B cell (primary cell): ENCODE results near the gene CCDC122. TPM values are rescaled to one million over a fixed set of nuclear protein-coding genes. Genes with fewer than 3 reads are reported as not detected.

Experiments
- ATAC-seq: fragments of 200-7000 bp; cut with Tn5 transposase; one replicate; pipeline ENCODE4 v1.10.0; 2021; ENCODE audit warnings: low read depth, mild to moderate bottlenecking, moderate number of reproducible peaks, moderate library complexity
- CTCF ChIA-PET: fragments of 350-600 bp; sonication (Branson Sonifier 250); formaldehyde crosslinking; loops from one replicate; lab custom pipeline; 2021; ENCODE audit warnings: antibody characterized with exemption, inconsistent platforms; lab: Charles Lee
- POLR2A ChIA-PET: fragments of 350-600 bp; sonication (Branson Sonifier 250); formaldehyde crosslinking; loops from one replicate; lab custom pipeline; 2021; ENCODE audit warnings: antibody characterized with exemption; lab: Charles Lee
- DNase-seq: peaks from one replicate; pipeline ENCODE4 v3.0.0; 2013
- H2AFZ ChIP-seq: 2 replicates; pipeline ENCODE4 v1.6.1; 2012; ENCODE audit warnings: mild to moderate bottlenecking, low read depth, low read length; ENCODE audit not compliant: insufficient read depth, poor library complexity, severe bottlenecking
- H3K27ac ChIP-seq, 2 donors: 1 replicate in 1 of 2; 2 replicates in 1 of 2; pipeline ENCODE4 v1.5.1; 2012 to 2013; ENCODE audit warnings: low read length in 2 of 2, mild to moderate bottlenecking in 2 of 2, moderate library complexity in 1 of 2
- H3K27me3 ChIP-seq, 4 experiments: fragments of 200-600 bp in 1 of 4; sonication (generic) in 1 of 4; replicated peaks in 1 of 4; 1 replicate in 2 of 4; 2 replicates in 2 of 4; pipeline versions ENCODE4 v1.6.1 to v1.7.0; 2013 to 2016; ENCODE audit warnings: low read length in 3 of 4, mild to moderate bottlenecking in 2 of 4, mixed read lengths in 1 of 4, moderate library complexity in 1 of 4; ENCODE audit not compliant: insufficient read depth in 4 of 4, control insufficient read depth in 3 of 4; ENCODE audit errors: control extremely low read depth in 1 of 4
- H3K36me3 ChIP-seq, 2 experiments: replicated peaks in 1 of 2; 1 replicate in 1 of 2; 2 replicates in 1 of 2; pipeline versions ENCODE4 v1.6.1 to v1.7.1; 2013; ENCODE audit warnings: low read length in 1 of 2; ENCODE audit not compliant: insufficient read depth in 2 of 2, control insufficient read depth in 1 of 2; ENCODE audit errors: control extremely low read depth in 1 of 2, extremely low read depth in 1 of 2
- H3K4me1 ChIP-seq, 2 donors: fragments of 200-600 bp in 1 of 2; sonication (generic) in 1 of 2; 1 replicate in 1 of 2; 2 replicates in 1 of 2; pipeline versions ENCODE4 v1.5.1 to v1.6.1; 2013 to 2017; ENCODE audit warnings: low read length in 2 of 2; ENCODE audit not compliant: control insufficient read depth in 2 of 2, insufficient read depth in 2 of 2
- H3K4me2 ChIP-seq: replicated peaks from 2 replicates; pipeline ENCODE3; 2012; ENCODE audit warnings: mild to moderate bottlenecking, low read depth, low read length; ENCODE audit not compliant: poor library complexity, severe bottlenecking
- H3K4me3 ChIP-seq, 5 experiments: fragments of 200-600 bp in 1 of 5; sonication (generic) in 1 of 5; 1 replicate in 3 of 5; 2 replicates in 2 of 5; pipeline versions ENCODE4 v1.5.1 to v1.7.0; 2011 to 2016; ENCODE audit warnings: low read length in 4 of 5, mild to moderate bottlenecking in 4 of 5, low read depth in 2 of 5, control low read depth in 1 of 5, moderate library complexity in 1 of 5; ENCODE audit not compliant: insufficient read depth in 1 of 5; ENCODE audit errors: control extremely low read depth in 1 of 5, extremely low read depth in 1 of 5
- H3K79me2 ChIP-seq: fragments of 200-600 bp; sonication (generic); one replicate; pipeline ENCODE4 v1.6.0; 2016; ENCODE audit warnings: low read length; ENCODE audit not compliant: control insufficient read depth, insufficient read depth
- H3K9ac ChIP-seq: fragments of 200-600 bp; sonication (generic); 2 replicates; pipeline ENCODE4 v1.6.1; 2017; ENCODE audit warnings: mild to moderate bottlenecking, low read length, moderate library complexity
- H3K9me3 ChIP-seq, 3 donors: one replicate each; pipeline versions ENCODE4 v1.6.1 to v1.7.1; 2013; ENCODE audit warnings: low read length in 2 of 3; ENCODE audit not compliant: control insufficient read depth in 2 of 3, insufficient read depth in 1 of 3; ENCODE audit errors: control extremely low read depth in 1 of 3
- H4K20me1 ChIP-seq: 2 replicates; pipeline ENCODE4 v1.6.0; 2012; ENCODE audit warnings: mild to moderate bottlenecking, low read length; ENCODE audit not compliant: insufficient read depth, control insufficient read depth, poor library complexity, severe bottlenecking
- H3K27ac Mint-ChIP-seq: one replicate; pipeline ENCODE4 v1.8.0; 2021; ENCODE audit warnings: mixed read lengths
- H3K27me3 Mint-ChIP-seq: one replicate; pipeline ENCODE4 v1.8.0; 2021; ENCODE audit warnings: mixed read lengths
- H3K4me1 Mint-ChIP-seq: one replicate; pipeline ENCODE4 v1.8.0; 2021; ENCODE audit warnings: mixed read lengths
- H3K4me3 Mint-ChIP-seq: one replicate; pipeline ENCODE4 v1.8.0; 2021; ENCODE audit warnings: mixed read lengths
- H3K9me3 Mint-ChIP-seq: one replicate; pipeline ENCODE4 v1.8.0; 2022; ENCODE audit warnings: mixed read lengths; ENCODE audit not compliant: insufficient read depth
- EZH2 ChIP-seq: IDR thresholded peaks from 2 replicates; pipeline ENCODE4 v1.6.1; 2012; ENCODE audit warnings: borderline replicate concordance, low read depth, mild to moderate bottlenecking, moderate library complexity, low read length; ENCODE audit not compliant: insufficient read depth, poor library complexity, severe bottlenecking
- WGBS: methylation state at CpG from one replicate; pipeline ENCODE4 v1.1.5; 2013; ENCODE audit warnings: missing lambda C conversion rate; ENCODE audit not compliant: insufficient coverage; 5-methylcytosine and 5-hydroxymethylcytosine counted together
- intact Hi-C: fragments of 100-400 bp; cut with micrococcal nuclease; formaldehyde crosslinking; loops from one replicate; pipeline ENCODE4 v1.10.0; 2022
- polyA plus RNA-seq: library from polyadenylated mRNA; depleted of rRNA; stranded (reverse); fragments of >200 nt; gene quantifications from 2 replicates; pipeline ENCODE4 v1.2.3, GENCODE V29; 2012
- total RNA-seq, 2 donors: library from RNA; stranded (reverse); fragments of 120-200 nt in 1 of 2; gene quantifications; 1 replicate in 1 of 2; 2 replicates in 1 of 2; pipeline versions ENCODE4 v1.2.3 to v1.2.4, GENCODE V29; 2013 to 2022
- TF ChIP-seq, protein P1 (sequence below): fragments of 200-600 bp; IDR thresholded peaks from one replicate; pipeline ENCODE4 v1.8.0; 2022; ENCODE audit warnings: antibody characterized with exemption, mild to moderate bottlenecking

CCDC122 gene
- total and polyA plus RNA-seq, 2 donors (not counting 1 experiment from before 2014, with no cell fraction given) = 1.1 to 12.1 TPM

GRCh38 chr13:43815204-43815603, 64.3 kb downstream of the CCDC122 start:
- CTCF ChIA-PET = interaction anchor here (2.3 kb wide), 1 partner anchor 11 kb away, joined by 13 read pairs; no protein-coding TSS in a partner anchor

DNA sequence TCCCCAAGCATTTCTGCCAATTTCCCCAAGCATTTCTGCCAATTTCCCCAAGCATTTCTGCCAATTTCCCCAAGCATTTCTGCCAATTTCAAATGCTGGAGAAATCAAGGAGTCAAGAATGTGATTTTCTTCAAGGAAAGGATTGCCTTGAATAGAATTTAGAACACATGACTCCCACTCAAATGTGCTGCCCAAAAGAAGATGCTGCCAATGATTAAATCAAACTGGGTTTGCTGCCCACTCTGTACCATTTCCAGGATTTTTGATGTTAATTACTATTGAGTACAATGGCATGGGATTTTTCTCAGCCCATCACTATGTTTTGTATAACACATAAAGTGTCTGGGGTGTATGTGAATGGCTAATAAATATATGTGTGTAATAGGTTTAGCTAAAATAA, 70.9 kb downstream of the CCDC122 start:
- Histone ChIP-seq H3K4me3 (no peak overlapping the region), H3K79me2 (no peaks in the 10 kb centered on the region), H2AFZ (no peak overlapping the region), H3K9me3 (no peaks in the 10 kb centered on the region), H3K27me3 (no peaks in the 10 kb centered on the region), H3K4me2 (no peak overlapping the region), H3K27ac (no peak overlapping the region), H3K36me3 (no peaks in the 10 kb centered on the region), H3K9ac (no peak overlapping the region), H4K20me1 (no peaks in the 10 kb centered on the region), H3K4me1 (no peaks in the 10 kb centered on the region)
- ATAC-seq = no peak
- peaks cover 13% of the 10 kb centered on the region for H3K27me3 Mint-ChIP-seq
- TF ChIP-seq EZH2 = no peak
- TF ChIP-seq, protein P1, sequence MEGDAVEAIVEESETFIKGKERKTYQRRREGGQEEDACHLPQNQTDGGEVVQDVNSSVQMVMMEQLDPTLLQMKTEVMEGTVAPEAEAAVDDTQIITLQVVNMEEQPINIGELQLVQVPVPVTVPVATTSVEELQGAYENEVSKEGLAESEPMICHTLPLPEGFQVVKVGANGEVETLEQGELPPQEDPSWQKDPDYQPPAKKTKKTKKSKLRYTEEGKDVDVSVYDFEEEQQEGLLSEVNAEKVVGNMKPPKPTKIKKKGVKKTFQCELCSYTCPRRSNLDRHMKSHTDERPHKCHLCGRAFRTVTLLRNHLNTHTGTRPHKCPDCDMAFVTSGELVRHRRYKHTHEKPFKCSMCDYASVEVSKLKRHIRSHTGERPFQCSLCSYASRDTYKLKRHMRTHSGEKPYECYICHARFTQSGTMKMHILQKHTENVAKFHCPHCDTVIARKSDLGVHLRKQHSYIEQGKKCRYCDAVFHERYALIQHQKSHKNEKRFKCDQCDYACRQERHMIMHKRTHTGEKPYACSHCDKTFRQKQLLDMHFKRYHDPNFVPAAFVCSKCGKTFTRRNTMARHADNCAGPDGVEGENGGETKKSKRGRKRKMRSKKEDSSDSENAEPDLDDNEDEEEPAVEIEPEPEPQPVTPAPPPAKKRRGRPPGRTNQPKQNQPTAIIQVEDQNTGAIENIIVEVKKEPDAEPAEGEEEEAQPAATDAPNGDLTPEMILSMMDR = no peak
- intact Hi-C loops = no loop called here
- DNase-seq = no peak
- no peak overlapping the region for H3K4me3 Mint-ChIP-seq
- H3K27ac Mint-ChIP-seq = no peak overlapping the region
- no peaks in the 10 kb centered on the region for H3K9me3 Mint-ChIP-seq
- CTCF ChIA-PET = no interaction called here
- H3K4me1 Mint-ChIP-seq = no peaks in the 10 kb centered on the region
- POLR2A ChIA-PET = no interaction called here

More at GRCh38 chr13:43815204-43815603, 64.3 kb downstream of the CCDC122 start:
- Mint-ChIP-seq H3K27ac (no peak overlapping the region), H3K27me3 (peaks cover 18% of the 10 kb centered on the region), H3K9me3 (no peaks in the 10 kb centered on the region), H3K4me3 (no peak overlapping the region), H3K4me1 (no peaks in the 10 kb centered on the region)
- no peaks in the 10 kb centered on the region for H3K36me3 ChIP-seq
- no peak overlapping the region for H3K4me3 ChIP-seq
- no peaks in the 10 kb centered on the region for H3K9me3 ChIP-seq
- H4K20me1 ChIP-seq = no peaks in the 10 kb centered on the region
- H3K27me3 ChIP-seq = no peaks in the 10 kb centered on the region
- no peak overlapping the region for H3K9ac ChIP-seq
- POLR2A ChIA-PET = no interaction called here
- intact Hi-C loops = no loop called here
- ATAC-seq (no peak), DNase-seq (no peak)
- no peaks in the 10 kb centered on the region for H3K79me2 ChIP-seq
- H2AFZ ChIP-seq = no peak overlapping the region
- no peak overlapping the region for H3K4me2 ChIP-seq
- H3K27ac ChIP-seq = no peak overlapping the region
- TF ChIP-seq, protein P1 = no peak
- TF ChIP-seq EZH2 = no peak
- H3K4me1 ChIP-seq = no peaks in the 10 kb centered on the region
- WGBS = 77% methylated on average over 2 of the region's 2 CpGs
